ENCODE measurements around the gene PCNT.

- TF ChIP-seq CTCF (IDR thresholded peaks at IDR 0.05; ENCODE audit: insufficient read depth, low read length, poor library complexity, severe bottlenecking) (no peak), EZH2phosphoT487 (conservative IDR thresholded peaks at IDR 0.05; ENCODE audit: low read length) (no peak)
Observed at GRCh38 chr21:46456750-46457149, 132.8 kb downstream of the PCNT start.

All from SU-DHL-6 (cell line).